ENCODE data around the gene GPR157. TPM values are rescaled to one million over a fixed set of nuclear protein-coding genes. Genes with fewer than 3 reads are reported as not detected.

GPR157 gene
- total and polyA plus RNA-seq, 2 of the 13 experiments (the other 11 are each of a cell fraction or from before 2014, with no cell fraction given): 10.1 to 19.2 TPM

- TF ChIP-seq REXO4 (CRISPR knock-in tag; IDR thresholded peaks at IDR 0.05; ENCODE audit: borderline replicate concordance) (0 out of 2 replicates have a peak, but pooled peaks have one; percentile 55), MTA1 (CRISPR knock-in tag; IDR thresholded peaks at IDR 0.05; ENCODE audit: borderline replicate concordance) (peak; percentile 84; the same call in 1 of the 2 replicates), EEA1 (CRISPR knock-in tag; IDR thresholded peaks at IDR 0.05; ENCODE audit: borderline replicate concordance) (peak; percentile 77; the same call in 1 of the 2 replicates), KLF12 (CRISPR knock-in tag; IDR thresholded peaks at IDR 0.05; ENCODE audit: borderline replicate concordance) (peak; percentile 2; the same call in 1 of the 2 replicates), CSRNP1 (CRISPR knock-in tag; IDR thresholded peaks at IDR 0.05) (peak; percentile 68; the same call in 1 of the 2 replicates), BCL6 (CRISPR knock-in tag; IDR thresholded peaks at IDR 0.05) (peak; percentile 36; the same call in 1 of the 2 replicates), PHF8 (CRISPR knock-in tag; IDR thresholded peaks at IDR 0.05) (peak; percentile 66), BRD4 (CRISPR knock-in tag; IDR thresholded peaks at IDR 0.05) (no peak), ZNF556 (CRISPR knock-in tag; IDR thresholded peaks at IDR 0.05; ENCODE audit: borderline replicate concordance) (peak; percentile 42; the same call in 1 of the 2 replicates), ZSCAN21 (CRISPR knock-in tag; IDR thresholded peaks at IDR 0.05; ENCODE audit: borderline replicate concordance) (no peak; the same call in 1 of the 2 replicates), PCBP1 (IDR thresholded peaks at IDR 0.05; ENCODE audit: borderline replicate concordance, low read depth, low read length) (no peak), ZNF333 (CRISPR knock-in tag; IDR thresholded peaks at IDR 0.05; ENCODE audit: borderline replicate concordance) (peak; percentile 79; the same call in 1 of the 2 replicates), ZNF678 (CRISPR knock-in tag; IDR thresholded peaks at IDR 0.05) (peak; percentile 78; the same call in 1 of the 2 replicates), CEBPG (CRISPR knock-in tag; IDR thresholded peaks at IDR 0.05) (no peak)
- TF ChIP-seq, protein P1, sequence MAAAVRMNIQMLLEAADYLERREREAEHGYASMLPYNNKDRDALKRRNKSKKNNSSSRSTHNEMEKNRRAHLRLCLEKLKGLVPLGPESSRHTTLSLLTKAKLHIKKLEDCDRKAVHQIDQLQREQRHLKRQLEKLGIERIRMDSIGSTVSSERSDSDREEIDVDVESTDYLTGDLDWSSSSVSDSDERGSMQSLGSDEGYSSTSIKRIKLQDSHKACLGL (CRISPR knock-in tag; IDR thresholded peaks at IDR 0.05): peak; percentile 82
- TF ChIP-seq, protein P2, sequence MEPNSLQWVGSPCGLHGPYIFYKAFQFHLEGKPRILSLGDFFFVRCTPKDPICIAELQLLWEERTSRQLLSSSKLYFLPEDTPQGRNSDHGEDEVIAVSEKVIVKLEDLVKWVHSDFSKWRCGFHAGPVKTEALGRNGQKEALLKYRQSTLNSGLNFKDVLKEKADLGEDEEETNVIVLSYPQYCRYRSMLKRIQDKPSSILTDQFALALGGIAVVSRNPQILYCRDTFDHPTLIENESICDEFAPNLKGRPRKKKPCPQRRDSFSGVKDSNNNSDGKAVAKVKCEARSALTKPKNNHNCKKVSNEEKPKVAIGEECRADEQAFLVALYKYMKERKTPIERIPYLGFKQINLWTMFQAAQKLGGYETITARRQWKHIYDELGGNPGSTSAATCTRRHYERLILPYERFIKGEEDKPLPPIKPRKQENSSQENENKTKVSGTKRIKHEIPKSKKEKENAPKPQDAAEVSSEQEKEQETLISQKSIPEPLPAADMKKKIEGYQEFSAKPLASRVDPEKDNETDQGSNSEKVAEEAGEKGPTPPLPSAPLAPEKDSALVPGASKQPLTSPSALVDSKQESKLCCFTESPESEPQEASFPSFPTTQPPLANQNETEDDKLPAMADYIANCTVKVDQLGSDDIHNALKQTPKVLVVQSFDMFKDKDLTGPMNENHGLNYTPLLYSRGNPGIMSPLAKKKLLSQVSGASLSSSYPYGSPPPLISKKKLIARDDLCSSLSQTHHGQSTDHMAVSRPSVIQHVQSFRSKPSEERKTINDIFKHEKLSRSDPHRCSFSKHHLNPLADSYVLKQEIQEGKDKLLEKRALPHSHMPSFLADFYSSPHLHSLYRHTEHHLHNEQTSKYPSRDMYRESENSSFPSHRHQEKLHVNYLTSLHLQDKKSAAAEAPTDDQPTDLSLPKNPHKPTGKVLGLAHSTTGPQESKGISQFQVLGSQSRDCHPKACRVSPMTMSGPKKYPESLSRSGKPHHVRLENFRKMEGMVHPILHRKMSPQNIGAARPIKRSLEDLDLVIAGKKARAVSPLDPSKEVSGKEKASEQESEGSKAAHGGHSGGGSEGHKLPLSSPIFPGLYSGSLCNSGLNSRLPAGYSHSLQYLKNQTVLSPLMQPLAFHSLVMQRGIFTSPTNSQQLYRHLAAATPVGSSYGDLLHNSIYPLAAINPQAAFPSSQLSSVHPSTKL (CRISPR knock-in tag; IDR thresholded peaks at IDR 0.05): 0 out of 2 replicates have a peak, but pooled peaks have one; percentile 7
- TF ChIP-seq, protein P3, sequence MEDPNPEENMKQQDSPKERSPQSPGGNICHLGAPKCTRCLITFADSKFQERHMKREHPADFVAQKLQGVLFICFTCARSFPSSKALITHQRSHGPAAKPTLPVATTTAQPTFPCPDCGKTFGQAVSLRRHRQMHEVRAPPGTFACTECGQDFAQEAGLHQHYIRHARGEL (CRISPR knock-in tag; IDR thresholded peaks at IDR 0.05): peak; percentile 66; the same call in 1 of the 2 replicates
- TF ChIP-seq, protein P4, sequence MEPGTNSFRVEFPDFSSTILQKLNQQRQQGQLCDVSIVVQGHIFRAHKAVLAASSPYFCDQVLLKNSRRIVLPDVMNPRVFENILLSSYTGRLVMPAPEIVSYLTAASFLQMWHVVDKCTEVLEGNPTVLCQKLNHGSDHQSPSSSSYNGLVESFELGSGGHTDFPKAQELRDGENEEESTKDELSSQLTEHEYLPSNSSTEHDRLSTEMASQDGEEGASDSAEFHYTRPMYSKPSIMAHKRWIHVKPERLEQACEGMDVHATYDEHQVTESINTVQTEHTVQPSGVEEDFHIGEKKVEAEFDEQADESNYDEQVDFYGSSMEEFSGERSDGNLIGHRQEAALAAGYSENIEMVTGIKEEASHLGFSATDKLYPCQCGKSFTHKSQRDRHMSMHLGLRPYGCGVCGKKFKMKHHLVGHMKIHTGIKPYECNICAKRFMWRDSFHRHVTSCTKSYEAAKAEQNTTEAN (CRISPR knock-in tag; conservative IDR thresholded peaks at IDR 0.05): peak; percentile 31; the same call in 1 of the 2 replicates
- TF ChIP-seq, protein P5, sequence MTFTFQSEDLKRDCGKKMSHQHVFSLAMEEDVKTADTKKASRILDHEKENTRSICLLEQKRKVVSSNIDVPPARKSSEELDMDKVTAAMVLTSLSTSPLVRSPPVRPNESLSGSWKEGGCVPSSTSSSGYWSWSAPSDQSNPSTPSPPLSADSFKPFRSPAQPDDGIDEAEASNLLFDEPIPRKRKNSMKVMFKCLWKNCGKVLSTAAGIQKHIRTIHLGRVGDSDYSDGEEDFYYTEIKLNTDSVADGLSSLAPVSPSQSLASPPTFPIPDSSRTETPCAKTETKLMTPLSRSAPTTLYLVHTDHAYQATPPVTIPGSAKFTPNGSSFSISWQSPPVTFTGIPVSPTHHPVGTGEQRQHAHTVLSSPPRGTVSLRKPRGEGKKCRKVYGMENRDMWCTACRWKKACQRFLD (CRISPR knock-in tag; IDR thresholded peaks at IDR 0.05; ENCODE audit: borderline replicate concordance): 0 out of 2 replicates have a peak, but pooled peaks have one; percentile 41
Observed at GRCh38 chr1:9128520-9129265, at the start of gene GPR157 (continued).

Data from HepG2 (cell line).